ENCODE data around the gene HS6ST1.

Gene HS6ST1

DNA sequence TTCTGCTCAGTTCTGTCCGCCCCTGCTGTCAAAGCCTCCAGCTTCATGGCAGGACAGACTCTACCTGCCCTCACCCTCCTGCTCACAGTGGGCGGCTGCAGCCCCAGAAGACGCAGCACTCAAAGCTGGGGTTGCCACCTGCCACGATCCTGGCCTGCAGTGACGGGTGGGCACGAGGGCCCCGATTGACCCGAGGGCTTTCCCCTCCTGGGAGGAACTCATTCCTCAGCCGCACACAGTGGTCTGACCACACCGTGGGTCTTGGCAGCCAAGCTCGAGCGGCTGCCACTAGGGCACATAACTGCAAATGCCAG is 47.1 kb downstream of the HS6ST1 start:
- DNase-seq (ENCODE audit: low read depth in 1 of 2, low spot score in 1 of 2) = no peak
- H3K27ac ChIP-seq (replicated peaks) = no peak overlapping the region
- no peak overlapping the region for H3K4me3 ChIP-seq (replicated peaks; ENCODE audit: insufficient read depth, low read length)
- no peaks in the 10 kb centered on the region for H3K27me3 ChIP-seq (ENCODE audit: insufficient read depth, poor library complexity, severe bottlenecking)
- TF ChIP-seq, protein P1, sequence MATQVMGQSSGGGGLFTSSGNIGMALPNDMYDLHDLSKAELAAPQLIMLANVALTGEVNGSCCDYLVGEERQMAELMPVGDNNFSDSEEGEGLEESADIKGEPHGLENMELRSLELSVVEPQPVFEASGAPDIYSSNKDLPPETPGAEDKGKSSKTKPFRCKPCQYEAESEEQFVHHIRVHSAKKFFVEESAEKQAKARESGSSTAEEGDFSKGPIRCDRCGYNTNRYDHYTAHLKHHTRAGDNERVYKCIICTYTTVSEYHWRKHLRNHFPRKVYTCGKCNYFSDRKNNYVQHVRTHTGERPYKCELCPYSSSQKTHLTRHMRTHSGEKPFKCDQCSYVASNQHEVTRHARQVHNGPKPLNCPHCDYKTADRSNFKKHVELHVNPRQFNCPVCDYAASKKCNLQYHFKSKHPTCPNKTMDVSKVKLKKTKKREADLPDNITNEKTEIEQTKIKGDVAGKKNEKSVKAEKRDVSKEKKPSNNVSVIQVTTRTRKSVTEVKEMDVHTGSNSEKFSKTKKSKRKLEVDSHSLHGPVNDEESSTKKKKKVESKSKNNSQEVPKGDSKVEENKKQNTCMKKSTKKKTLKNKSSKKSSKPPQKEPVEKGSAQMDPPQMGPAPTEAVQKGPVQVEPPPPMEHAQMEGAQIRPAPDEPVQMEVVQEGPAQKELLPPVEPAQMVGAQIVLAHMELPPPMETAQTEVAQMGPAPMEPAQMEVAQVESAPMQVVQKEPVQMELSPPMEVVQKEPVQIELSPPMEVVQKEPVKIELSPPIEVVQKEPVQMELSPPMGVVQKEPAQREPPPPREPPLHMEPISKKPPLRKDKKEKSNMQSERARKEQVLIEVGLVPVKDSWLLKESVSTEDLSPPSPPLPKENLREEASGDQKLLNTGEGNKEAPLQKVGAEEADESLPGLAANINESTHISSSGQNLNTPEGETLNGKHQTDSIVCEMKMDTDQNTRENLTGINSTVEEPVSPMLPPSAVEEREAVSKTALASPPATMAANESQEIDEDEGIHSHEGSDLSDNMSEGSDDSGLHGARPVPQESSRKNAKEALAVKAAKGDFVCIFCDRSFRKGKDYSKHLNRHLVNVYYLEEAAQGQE (IDR thresholded peaks at IDR 0.05; ENCODE audit: insufficient replicate concordance, low read depth) = no peak
- TF ChIP-seq POLR2AphosphoS5 (IDR thresholded peaks at IDR 0.05; ENCODE audit: low read depth) (no peak), GABPA (IDR thresholded peaks at IDR 0.05; ENCODE audit: low read depth) (no peak), SPI1 (IDR thresholded peaks at IDR 0.05; ENCODE audit: borderline replicate concordance, low read depth) (no peak)
- TF ChIP-seq, protein P2, sequence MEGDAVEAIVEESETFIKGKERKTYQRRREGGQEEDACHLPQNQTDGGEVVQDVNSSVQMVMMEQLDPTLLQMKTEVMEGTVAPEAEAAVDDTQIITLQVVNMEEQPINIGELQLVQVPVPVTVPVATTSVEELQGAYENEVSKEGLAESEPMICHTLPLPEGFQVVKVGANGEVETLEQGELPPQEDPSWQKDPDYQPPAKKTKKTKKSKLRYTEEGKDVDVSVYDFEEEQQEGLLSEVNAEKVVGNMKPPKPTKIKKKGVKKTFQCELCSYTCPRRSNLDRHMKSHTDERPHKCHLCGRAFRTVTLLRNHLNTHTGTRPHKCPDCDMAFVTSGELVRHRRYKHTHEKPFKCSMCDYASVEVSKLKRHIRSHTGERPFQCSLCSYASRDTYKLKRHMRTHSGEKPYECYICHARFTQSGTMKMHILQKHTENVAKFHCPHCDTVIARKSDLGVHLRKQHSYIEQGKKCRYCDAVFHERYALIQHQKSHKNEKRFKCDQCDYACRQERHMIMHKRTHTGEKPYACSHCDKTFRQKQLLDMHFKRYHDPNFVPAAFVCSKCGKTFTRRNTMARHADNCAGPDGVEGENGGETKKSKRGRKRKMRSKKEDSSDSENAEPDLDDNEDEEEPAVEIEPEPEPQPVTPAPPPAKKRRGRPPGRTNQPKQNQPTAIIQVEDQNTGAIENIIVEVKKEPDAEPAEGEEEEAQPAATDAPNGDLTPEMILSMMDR (IDR thresholded peaks at IDR 0.05; ENCODE audit: insufficient read depth, low read length) = no peak

DNA sequence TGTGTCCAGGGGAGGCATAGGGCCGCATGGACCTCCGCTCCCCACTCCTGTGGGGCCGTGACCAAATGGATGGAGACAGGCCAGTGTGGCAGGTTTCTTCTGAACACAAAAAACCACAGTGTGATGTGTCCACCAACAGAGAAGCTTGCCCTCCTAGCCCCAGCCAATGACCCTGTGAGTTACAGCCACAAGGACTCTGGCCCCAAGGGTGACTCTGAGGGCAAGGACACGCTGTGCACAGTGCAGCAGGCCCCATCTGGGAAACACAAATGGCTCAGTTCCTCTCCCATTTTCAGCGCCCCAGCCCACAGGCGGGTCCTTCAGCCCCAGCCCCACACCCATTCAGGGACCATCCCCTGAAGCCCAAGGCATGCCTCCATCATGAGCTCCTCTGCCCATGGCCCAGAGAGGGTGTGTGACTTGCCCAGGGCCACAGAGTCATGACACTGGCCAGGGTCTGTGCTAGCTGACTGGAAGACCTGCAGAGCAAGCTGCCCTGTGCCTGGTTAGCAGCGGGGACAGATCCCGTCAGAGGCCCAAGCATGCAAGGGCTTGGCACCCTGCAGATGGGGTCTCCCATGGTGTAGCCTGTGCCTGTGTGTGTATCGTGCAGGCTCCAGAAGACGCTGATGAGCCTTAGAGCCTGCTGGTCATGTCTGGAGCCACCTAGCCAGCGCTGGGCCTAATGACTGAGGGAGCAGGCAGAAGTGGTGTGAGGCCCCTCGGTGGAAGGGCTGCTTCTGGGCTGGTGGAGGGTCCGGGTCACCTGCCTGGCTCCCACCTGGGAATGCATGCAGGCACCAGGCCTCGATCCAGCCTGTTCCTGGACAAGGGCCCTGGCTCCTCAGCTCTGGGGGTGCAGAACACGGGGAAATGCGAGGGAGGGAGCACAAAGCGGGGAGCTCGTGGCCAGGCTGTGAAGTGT is 47.7 kb downstream of the HS6ST1 start:
- TF ChIP-seq GABPA (IDR thresholded peaks at IDR 0.05; ENCODE audit: low read depth) = no peak
- TF ChIP-seq POLR2AphosphoS5 (IDR thresholded peaks at IDR 0.05; ENCODE audit: low read depth) = peak; percentile 31; the same call in 1 of the 2 replicates
- no peak overlapping the region for H3K27ac ChIP-seq (replicated peaks)
- no peak overlapping the region for H3K4me3 ChIP-seq (replicated peaks; ENCODE audit: insufficient read depth, low read length)
- DNase-seq (ENCODE audit: low read depth in 1 of 2, low spot score in 1 of 2) = no peak
- H3K27me3 ChIP-seq (ENCODE audit: insufficient read depth, poor library complexity, severe bottlenecking) = no peaks in the 10 kb centered on the region

DNA sequence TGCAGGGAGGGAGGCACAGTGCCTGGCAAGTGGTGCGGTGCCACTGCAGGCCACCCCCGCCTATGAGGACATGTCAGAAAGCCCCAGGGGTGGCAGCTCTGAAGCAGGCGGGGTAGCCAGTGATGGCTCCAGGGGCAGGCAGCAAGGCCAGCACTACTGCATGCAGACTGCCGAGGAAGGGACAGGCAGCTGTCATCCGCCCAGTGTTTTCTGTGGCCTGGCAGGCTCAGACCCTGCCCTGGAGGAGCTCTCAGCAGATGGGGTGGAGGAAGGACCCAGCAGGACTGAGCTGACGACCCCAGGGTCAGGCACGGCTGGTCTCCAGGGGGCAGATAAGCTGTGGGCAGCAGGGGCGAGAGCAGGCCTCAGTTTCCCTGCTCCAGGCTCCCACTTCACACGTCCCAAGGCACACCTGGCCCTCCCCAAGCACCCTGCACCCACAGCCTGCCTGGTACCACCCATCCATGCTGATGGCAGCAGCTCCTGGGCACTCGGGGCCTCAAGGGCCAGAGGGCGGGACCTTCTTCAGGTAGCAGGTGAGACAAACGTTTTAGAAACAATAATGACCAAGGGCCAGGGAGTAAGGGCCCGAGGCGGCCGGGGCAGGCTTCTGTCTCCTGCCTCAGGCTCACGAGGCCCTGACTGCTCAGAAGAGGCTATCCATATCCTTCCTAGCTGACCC is 48.5 kb downstream of the HS6ST1 start:
- DNase-seq (ENCODE audit: low read depth in 1 of 2, low spot score in 1 of 2) = no peak
- Histone ChIP-seq H3K4me3 (replicated peaks; ENCODE audit: insufficient read depth, low read length) (no peak overlapping the region), H3K27me3 (ENCODE audit: insufficient read depth, poor library complexity, severe bottlenecking) (no peaks in the 10 kb centered on the region), H3K27ac (replicated peaks) (no peak overlapping the region)
- TF ChIP-seq, protein P1 (IDR thresholded peaks at IDR 0.05; ENCODE audit: insufficient replicate concordance, low read depth) = no peak
- TF ChIP-seq SPI1 (IDR thresholded peaks at IDR 0.05; ENCODE audit: borderline replicate concordance, low read depth) (no peak), GABPA (IDR thresholded peaks at IDR 0.05; ENCODE audit: low read depth) (no peak)
- TF ChIP-seq, protein P2 (IDR thresholded peaks at IDR 0.05; ENCODE audit: insufficient read depth, low read length) = no peak

Measured in HL-60 (cell line).